SH-SY5Y (cell line): ENCODE data around the gene COX6A1.

Experiments
- GATA2 ChIP-seq: IDR thresholded peaks from 2 replicates; pipeline ENCODE4 v1.6.1; 2011; ENCODE audit warnings: mild to moderate bottlenecking, low read depth, low read length
- GATA3 ChIP-seq: IDR thresholded peaks from 2 replicates; pipeline ENCODE4 v1.6.1; 2011; ENCODE audit warnings: low read depth, mild to moderate bottlenecking, low read length, moderate library complexity

- TF ChIP-seq GATA3 (no peak), GATA2 (no peak)
Measured at GRCh38 chr12:120460157-120460556, 22.2 kb downstream of the COX6A1 start.
